ENCODE measurements around the gene ARHGAP12.
A peak's percentile ranks its signal among the peaks of the same experiment; 100 is the strongest.

ARHGAP12 gene

GRCh38 chr10:31949266-31949665 is 20.6 kb upstream of the ARHGAP12 start:
- DNase-seq (ENCODE audit: low read depth), result no peak

DNA sequence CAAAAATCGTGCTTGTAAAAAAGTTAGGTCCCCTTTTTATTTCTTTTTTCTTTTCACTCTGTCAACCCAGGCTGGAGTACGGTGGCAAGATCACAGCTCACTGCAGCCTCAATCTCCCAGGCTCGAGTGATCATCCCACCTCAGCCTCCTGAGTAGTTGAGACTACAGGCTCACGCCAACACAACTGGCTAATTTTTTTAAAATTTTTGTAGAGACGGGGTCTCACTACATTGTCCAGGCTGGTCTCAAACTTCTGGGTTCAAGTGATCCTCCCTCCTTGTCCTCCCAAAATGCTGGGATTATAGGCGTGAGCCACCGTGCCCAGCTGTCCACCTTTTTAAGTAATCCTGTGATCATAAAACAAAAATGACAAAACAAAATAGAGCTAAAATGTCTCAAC is 19.4 kb upstream of the ARHGAP12 start:
- no peak for DNase-seq (ENCODE audit: low read depth)

- DNase-seq (ENCODE audit: low read depth), result no peak
Measured at GRCh38 chr10:31947144-31947926, 18.7 kb upstream of the ARHGAP12 start.

DNA sequence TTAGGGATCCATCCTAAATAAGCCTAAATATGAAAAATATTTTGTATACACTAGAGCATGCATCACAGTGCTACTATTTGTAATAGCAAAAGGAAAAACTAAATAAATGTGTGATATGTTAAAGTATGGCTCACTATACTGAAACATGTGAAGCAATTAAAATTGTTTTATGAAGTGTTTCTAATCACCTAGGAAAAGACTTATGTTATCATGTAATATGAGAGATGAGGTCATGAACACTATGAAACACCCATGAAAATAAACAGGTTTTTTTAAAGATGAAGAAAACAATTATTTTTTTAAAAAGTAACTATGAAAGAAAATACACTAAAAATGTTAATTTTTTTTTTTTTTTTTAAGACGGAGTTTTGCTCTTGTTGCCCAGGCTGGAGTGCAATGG is 16.8 kb upstream of the ARHGAP12 start:
- DNase-seq (ENCODE audit: low read depth), result no peak

GRCh38 chr10:31944071-31944433 is 15.4 kb upstream of the ARHGAP12 start:
- DNase-seq (ENCODE audit: low read depth), result no peak

DNA sequence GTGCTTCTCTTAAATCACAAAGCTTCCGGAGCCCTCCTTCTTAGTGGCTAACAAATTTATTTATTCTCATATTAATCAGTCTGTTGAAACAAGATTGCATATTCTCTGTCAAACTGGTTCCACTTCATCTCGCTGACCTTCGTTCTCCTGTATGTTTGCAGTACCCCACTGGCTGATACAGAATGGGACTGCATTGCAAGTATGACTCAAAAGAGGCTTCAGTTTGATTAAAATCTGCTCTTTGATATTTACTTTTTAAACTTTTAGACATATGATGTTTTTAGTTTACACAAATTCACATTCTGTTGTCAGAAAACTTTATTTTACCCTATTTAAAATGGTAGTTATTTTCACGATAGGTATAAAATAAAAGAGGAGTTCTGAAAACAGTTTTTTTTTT is 14.3 kb upstream of the ARHGAP12 start:
- no peak for DNase-seq (ENCODE audit: low read depth)

GRCh38 chr10:31942435-31942834 is 13.8 kb upstream of the ARHGAP12 start:
- no peak for DNase-seq (ENCODE audit: low read depth)

GRCh38 chr10:31940839-31941653 is 12.4 kb upstream of the ARHGAP12 start:
- DNase-seq (ENCODE audit: low read depth), result no peak

DNA sequence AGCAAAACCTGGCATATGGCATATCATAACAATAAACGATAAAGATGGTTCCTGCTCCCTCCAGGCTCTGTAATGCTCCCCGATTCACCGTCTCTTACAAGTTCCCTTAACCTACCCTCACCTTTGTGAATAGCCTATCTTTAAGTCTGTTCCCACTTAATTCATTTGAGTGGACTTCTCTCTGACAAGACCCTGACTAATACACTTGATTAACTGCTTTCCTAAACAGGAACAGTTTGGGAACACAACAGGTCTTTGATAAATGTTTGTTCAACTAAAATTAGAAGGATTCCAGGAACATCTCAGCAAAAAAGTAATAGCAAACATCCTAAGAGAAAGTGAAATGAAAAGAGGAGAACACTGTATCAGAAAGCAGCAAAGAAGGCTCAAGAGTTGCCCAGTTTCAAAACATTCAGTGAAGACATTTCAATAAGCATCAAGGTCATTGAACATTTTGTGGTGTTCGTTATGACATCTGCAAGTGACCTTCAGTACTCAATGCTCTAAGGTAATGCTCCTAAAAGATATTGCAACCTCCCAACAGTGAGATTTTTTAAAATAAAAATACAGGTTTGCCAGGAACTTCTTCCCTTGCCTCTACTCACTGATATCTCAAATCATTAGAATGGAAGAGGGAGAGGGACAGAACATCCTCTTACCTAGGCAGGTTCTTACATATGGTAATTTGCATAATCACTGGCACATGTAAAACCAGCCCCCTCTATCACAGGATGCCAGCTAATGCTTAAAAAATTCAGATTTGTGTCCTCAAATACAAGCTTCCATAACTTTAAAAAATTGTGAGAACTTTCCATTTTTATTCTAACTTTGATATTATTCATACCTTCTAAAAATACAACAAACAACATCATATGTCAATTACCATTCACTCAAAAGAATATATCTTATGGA is 11.4 kb upstream of the ARHGAP12 start:
- DNase-seq (ENCODE audit: low read depth), result no peak

GRCh38 chr10:31937371-31937770 is 8.7 kb upstream of the ARHGAP12 start:
- no peak for DNase-seq (ENCODE audit: low read depth)

DNA sequence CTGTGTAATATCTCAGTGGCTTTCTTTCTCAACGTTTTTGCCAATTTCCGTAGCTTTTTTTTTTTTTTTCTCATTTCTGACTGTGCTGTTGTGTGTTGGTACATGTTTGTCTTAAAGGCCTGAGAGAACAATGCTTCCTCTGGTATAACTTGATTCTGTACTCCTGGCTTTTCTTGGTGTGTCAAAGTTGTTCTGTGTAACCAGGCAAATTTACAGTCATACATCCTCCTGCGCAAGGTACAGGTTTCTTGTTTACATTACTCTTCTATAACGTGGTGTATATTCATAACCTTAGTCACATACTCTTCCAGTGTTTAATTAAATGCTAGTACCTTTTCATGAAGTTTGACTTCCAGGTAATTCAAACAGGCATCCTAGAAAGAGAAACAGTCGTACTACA is 8.3 kb upstream of the ARHGAP12 start:
- no peak for DNase-seq (ENCODE audit: low read depth)

- no peak for DNase-seq (ENCODE audit: low read depth)
Measured at GRCh38 chr10:31936086-31936485, 7.5 kb upstream of the ARHGAP12 start.

- no peak for DNase-seq (ENCODE audit: low read depth)
Measured at GRCh38 chr10:31935678-31936077, 7.0 kb upstream of the ARHGAP12 start.

- no peak for DNase-seq (ENCODE audit: low read depth)
Measured at GRCh38 chr10:31932838-31933237, 4.2 kb upstream of the ARHGAP12 start.

GRCh38 chr10:31930856-31931255 is 2.2 kb upstream of the ARHGAP12 start:
- no peak for DNase-seq (ENCODE audit: low read depth)

GRCh38 chr10:31930023-31930751 is 1.6 kb upstream of the ARHGAP12 start:
- DNase-seq (ENCODE audit: low read depth), result peak; percentile 16

- DNase-seq (ENCODE audit: low read depth), result no peak
Measured at GRCh38 chr10:31929261-31930022, 811 bp upstream of the ARHGAP12 start.

- no peak for DNase-seq (ENCODE audit: low read depth)
Measured at GRCh38 chr10:31927884-31928548, 615 bp downstream of the ARHGAP12 start.

DNA sequence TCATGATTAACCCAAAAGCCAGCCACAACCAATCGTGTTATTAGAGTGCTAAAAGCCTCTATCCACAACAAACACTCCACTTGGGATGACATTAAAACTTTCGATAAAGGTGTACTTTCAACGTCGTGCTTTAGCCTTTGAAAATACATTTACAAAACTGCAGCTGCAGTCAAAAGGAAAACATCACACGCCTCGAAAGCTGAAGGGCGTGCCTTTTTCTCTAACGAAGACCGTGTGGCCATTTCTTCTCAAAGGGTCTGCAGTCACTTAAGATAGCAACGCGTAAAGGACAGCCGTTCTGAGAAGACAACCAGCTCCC is 1.1 kb downstream of the ARHGAP12 start:
- DNase-seq (ENCODE audit: low read depth), result no peak

DNA sequence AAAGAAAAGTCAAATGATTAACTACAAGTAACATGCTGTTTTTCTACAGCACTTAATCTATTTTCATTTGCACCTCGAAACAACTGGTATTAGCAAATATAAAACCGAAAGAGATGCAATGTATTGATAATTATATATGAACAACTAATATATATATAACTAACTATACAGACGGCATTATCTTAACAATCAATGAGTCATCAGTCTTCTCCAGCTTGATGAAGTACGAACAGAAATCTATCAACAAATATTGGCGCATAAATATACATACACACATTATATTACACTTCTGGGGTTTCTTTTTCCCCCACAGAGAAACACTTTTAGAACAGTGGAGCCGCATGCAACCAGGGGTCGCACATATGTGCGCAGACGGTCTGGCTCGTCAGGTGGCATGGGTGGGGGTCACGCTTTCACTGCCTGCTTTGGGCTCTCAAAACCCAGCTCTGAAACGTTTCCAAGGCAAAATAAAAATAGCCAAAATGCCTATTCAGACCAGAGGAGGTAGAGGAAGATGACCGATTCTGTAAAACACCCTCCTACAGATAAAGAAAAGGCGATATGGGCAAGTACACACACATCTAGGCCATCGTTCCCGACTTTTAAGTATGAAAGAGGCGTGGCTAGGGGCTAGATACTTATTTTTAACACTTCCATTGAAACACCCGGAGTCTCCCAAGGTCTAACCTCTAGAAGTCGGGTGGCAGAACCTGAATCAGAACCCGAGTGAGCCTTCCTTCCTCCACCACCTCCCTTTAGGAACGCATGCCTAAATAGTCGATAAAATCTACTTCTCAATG is 1.7 kb downstream of the ARHGAP12 start:
- DNase-seq (ENCODE audit: low read depth), result no peak
